Transverse colon (tissue), 4 donors: ENCODE data around the gene SELENOV. TPM values are rescaled to one million over a fixed set of nuclear protein-coding genes. Genes with fewer than 3 reads are reported as not detected.
A peak's percentile ranks its signal among the peaks of the same experiment; 100 is the strongest.

Source experiments
- DNase-seq: peaks from one replicate; pipeline ENCODE4 v3.0.0-alpha.2; 2019
- H3K27ac ChIP-seq, 4 donors: fragments of 200-600 bp; sonication (generic); 2 replicates each; pipeline ENCODE4 v1.5.1; 2016 to 2018; ENCODE audit warnings: inconsistent platforms in 4 of 4
- H3K27me3 ChIP-seq: fragments of 200-600 bp; sonication (generic); 2 replicates; pipeline ENCODE4 v1.5.1; 2017; ENCODE audit warnings: inconsistent platforms
- H3K36me3 ChIP-seq, 4 donors: fragments of 200-600 bp; sonication (generic); 2 replicates each; pipeline ENCODE4 v1.5.1; 2017 to 2019; ENCODE audit warnings: inconsistent platforms in 4 of 4
- H3K4me1 ChIP-seq, 4 donors: fragments of 200-600 bp; sonication (generic); 2 replicates each; pipeline ENCODE4 v1.5.1; 2017 to 2020; ENCODE audit warnings: inconsistent platforms in 4 of 4
- H3K4me3 ChIP-seq, 4 donors: fragments of 200-600 bp; sonication (generic); 1 replicate in 1 of 4; 2 replicates in 3 of 4; pipeline versions ENCODE4 v1.5.1 to v1.6.1; 2017 to 2019; ENCODE audit warnings: inconsistent platforms in 4 of 4
- H3K9me3 ChIP-seq, 2 donors: fragments of 200-600 bp; sonication (generic); 2 replicates each; pipeline ENCODE4 v1.5.1; 2017 to 2019; ENCODE audit warnings: inconsistent platforms in 2 of 2
- EP300 ChIP-seq: sonication (generic); formaldehyde crosslinking; IDR thresholded peaks from one replicate; pipeline ENCODE4 v1.6.1; 2017; ENCODE audit warnings: antibody characterized with exemption, low read depth
- POLR2A ChIP-seq: fragments of 450-650 bp; IDR thresholded peaks from one replicate; pipeline ENCODE4 v1.6.1; 2016; ENCODE audit warnings: antibody characterized with exemption, mild to moderate bottlenecking, moderate library complexity
- POLR2AphosphoS5 ChIP-seq, 3 donors: sonication (generic); formaldehyde crosslinking; IDR thresholded peaks; one replicate each; pipeline ENCODE4 v1.6.1; 2016; ENCODE audit warnings: antibody characterized with exemption in 3 of 3
- WGBS, 2 donors: methylation state at CpG; one replicate each; pipeline ENCODE4 v1.1.5; 2018; ENCODE audit warnings: low coverage in 1 of 2; 5-methylcytosine and 5-hydroxymethylcytosine counted together
- in situ Hi-C, 4 donors: fragments of 200-750 bp; cut with MboI; loops; one replicate each; pipeline versions ENCODE4 v1.15.0 to v1.15.1; 2017; ENCODE audit warnings: low sequenced_read_pairs in 3 of 4, low pct_ligation_motif_present in 1 of 4, low pct_unique_long_range_greater_than_20kb in 1 of 4
- intact Hi-C: fragments of 100-400 bp; cut with DNase I; formaldehyde crosslinking; loops from one replicate; pipeline ENCODE4 v1.15.1; 2023; ENCODE audit warnings: low total_unique reads
- total RNA-seq, 4 donors: library from RNA; depleted of rRNA; stranded (reverse); fragments of >200 nt; gene quantifications; one replicate each; pipeline ENCODE4 v1.1.0, GENCODE V29; 2016
- TF ChIP-seq, protein P1 (sequence below), 5 experiments: fragments of 200-600 bp in 3 of 5; fragments of 450-650 bp in 2 of 5; sonication (generic) in 3 of 5; IDR thresholded peaks; 1 replicate in 2 of 5; 2 replicates in 3 of 5; pipeline ENCODE4 v1.5.1; 2016 to 2017; ENCODE audit warnings: antibody characterized with exemption in 5 of 5, inconsistent platforms in 3 of 5, mild to moderate bottlenecking in 2 of 5, moderate library complexity in 1 of 5

SELENOV gene
- total RNA-seq, 4 donors from 2014 or later = not detected

DNA sequence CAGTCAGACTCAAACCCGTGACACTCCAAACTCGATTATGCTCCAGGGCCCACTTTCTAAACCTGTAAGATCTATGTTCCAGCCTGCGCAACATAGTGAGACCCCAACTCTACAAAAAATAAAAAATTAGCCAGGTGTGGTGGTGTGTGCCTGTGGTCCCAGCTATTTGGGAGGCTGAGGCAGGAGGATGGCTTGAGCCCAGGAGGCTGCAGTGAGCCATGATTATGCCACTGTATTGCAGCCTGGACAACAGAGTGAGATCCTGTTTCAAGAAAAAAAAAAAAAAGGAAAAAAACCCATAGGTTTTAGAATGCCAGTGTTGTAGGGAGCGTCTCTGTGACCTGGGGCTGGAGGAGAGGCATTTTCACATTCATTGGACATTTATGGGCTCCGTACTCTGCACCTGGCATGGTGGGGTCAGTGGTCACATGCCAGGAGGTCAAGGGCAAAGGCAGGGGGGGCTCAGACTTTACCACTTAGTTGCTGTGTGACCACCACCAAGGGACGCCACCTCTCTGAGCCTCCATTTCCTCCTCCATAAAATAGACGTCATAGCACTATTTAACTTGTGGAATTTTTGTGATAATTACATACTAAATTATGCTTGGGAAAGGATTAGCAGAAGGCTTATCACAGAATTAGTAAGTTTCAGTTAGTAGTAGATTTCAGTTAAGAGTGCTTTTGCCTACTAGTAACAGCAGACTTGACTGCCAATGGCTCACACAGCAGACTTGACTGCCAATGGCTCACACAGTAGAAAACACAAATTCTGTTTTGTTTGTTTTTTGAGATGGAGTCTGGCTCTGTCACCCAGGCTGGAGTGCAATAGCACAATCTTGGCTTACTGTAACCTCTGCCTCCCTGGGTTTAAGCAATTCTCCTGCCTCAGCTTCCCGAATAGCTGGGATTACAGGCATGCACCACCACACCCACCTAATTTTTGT is 5.9 kb downstream of the SELENOV start:
- Histone ChIP-seq H3K36me3 (no peaks in the 10 kb centered on the region), H3K27me3 (peaks cover 30% of the 10 kb centered on the region), H3K4me1 (peaks cover 0 to 5% (median 1%) of the 10 kb centered on the region in 4 donors), H3K27ac (no peak overlapping the region), H3K9me3 (no peaks in the 10 kb centered on the region), H3K4me3 (no peak overlapping the region)
- intact Hi-C loops = no loop called here
- in situ Hi-C loops = no loop called here
- 74 to 85% methylated on average over 5 to 8 of the region's 8 CpGs for WGBS, 2 donors
- no peak for DNase-seq
- TF ChIP-seq POLR2AphosphoS5 (IDR thresholded peaks at IDR 0.05) = no peak
- TF ChIP-seq POLR2A = no peak
- TF ChIP-seq, protein P1, sequence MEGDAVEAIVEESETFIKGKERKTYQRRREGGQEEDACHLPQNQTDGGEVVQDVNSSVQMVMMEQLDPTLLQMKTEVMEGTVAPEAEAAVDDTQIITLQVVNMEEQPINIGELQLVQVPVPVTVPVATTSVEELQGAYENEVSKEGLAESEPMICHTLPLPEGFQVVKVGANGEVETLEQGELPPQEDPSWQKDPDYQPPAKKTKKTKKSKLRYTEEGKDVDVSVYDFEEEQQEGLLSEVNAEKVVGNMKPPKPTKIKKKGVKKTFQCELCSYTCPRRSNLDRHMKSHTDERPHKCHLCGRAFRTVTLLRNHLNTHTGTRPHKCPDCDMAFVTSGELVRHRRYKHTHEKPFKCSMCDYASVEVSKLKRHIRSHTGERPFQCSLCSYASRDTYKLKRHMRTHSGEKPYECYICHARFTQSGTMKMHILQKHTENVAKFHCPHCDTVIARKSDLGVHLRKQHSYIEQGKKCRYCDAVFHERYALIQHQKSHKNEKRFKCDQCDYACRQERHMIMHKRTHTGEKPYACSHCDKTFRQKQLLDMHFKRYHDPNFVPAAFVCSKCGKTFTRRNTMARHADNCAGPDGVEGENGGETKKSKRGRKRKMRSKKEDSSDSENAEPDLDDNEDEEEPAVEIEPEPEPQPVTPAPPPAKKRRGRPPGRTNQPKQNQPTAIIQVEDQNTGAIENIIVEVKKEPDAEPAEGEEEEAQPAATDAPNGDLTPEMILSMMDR (IDR thresholded peaks at IDR 0.05) = no peak
- TF ChIP-seq EP300 = no peak

DNA sequence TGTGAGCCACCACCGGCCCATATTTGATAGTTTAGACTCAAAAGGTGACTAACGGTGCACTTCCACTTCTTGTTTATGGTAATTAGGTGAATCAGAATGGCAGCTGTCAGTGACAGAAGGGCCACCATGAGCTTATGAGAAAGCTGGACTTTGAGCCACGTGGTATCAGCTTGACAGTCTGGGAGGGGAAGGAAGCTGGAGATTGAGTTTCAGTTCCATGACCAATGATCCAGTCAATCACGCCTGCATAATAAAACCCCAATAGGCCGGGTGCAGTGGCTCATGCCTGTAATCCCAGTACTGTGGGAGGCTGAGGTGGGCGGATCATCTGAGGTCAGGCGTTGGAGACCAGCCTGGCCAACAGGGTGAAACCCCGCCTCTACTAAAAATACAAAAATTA is 9.6 kb downstream of the SELENOV start:
- intact Hi-C loops = no loop called here
- TF ChIP-seq POLR2AphosphoS5 (IDR thresholded peaks at IDR 0.05) = no peak
- TF ChIP-seq POLR2A = no peak
- TF ChIP-seq, protein P1 (IDR thresholded peaks at IDR 0.05) = no peak
- no peak for TF ChIP-seq EP300
- Histone ChIP-seq H3K4me1 (no peaks in the 10 kb centered on the region), H3K9me3 (no peaks in the 10 kb centered on the region), H3K4me3 (no peak overlapping the region), H3K36me3 (no peaks in the 10 kb centered on the region), H3K27me3 (no peaks in the 10 kb centered on the region), H3K27ac (peak overlapping the region in 1 of 4 donors; percentile 30)
- WGBS, 2 donors = 49% methylated on average over 8 of the region's 8 CpGs; no CpG with 5 or more reads in 1 of the 2 donors
- in situ Hi-C loops = no loop called here
- peak; percentile 34 for DNase-seq

DNA sequence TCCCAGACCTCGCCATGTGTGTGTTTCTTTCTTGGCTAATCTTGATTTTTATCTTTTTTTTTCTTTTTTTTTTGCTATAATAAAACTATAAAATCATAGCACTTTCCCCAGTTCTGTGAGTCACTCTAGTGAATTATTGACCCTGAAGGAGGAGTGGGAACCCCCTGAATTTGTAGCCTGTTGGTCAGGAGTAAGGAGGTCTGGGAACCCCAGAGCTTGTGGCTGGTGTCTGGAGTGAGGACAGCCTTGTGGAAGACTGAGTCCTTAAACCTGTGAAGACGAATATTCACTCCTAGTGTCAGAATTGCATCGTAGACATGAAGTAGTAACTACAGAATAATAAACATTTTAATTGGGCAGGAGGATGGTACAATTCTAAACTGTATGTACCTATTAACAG is 10.3 kb downstream of the SELENOV start:
- H3K27ac ChIP-seq = peak overlapping the region in 1 of 4 donors; percentile 30
- H3K4me3 ChIP-seq = no peak overlapping the region
- H3K36me3 ChIP-seq = no peaks in the 10 kb centered on the region
- in situ Hi-C loops (loop anchor here (25.0 kb wide), 3 partner anchors 88 to 413 kb away; partner anchors contain the start of genes GMFG (in 2 of the 4), SAMD4B (in 2 of the 4), RPS16 (in 1 of the 4) and SUPT5H (in 1 of the 4)), intact Hi-C loops (no loop called here)
- no peak for DNase-seq
- H3K9me3 ChIP-seq = no peaks in the 10 kb centered on the region
- WGBS, 2 donors = 45 to 77% methylated on average over 2 to 3 of the region's 3 CpGs
- H3K27me3 ChIP-seq = no peaks in the 10 kb centered on the region
- no peaks in the 10 kb centered on the region for H3K4me1 ChIP-seq
- TF ChIP-seq, protein P1 (IDR thresholded peaks at IDR 0.05) = no peak
- TF ChIP-seq EP300 (no peak), POLR2AphosphoS5 (IDR thresholded peaks at IDR 0.05) (no peak), POLR2A (no peak)

DNA sequence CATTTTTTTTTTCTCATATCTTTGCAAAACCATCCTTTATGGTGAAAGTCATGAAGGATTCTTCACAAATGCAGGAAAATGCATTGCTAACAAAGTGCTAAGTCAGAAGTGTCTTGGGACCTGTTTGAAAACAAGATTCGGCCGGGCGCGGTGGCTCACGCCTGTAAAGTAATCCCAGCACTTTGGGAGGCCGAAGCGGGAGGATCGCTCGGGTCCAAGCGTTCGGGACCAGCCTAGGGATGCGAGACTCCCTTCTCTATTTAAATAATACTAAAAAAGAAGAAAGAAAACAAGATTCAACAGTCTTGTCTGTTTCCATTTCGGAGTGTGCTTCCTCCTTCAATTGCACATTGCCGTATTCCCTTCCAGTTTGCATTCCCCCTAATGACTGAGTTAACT is 16.9 kb downstream of the SELENOV start:
- 28 to 51% methylated on average over 12 to 14 of the region's 14 CpGs for WGBS, 2 donors
- intact Hi-C loops (loop anchor here (10.0 kb wide), 2 partner anchors 57 to 187 kb away; partner anchors contain the start of gene SAMD4B), in situ Hi-C loops (loop anchor here (5.0 to 25.0 kb wide), 5 partner anchors 87 to 420 kb away; partner anchors contain the start of genes GMFG (in 2 of the 4), SAMD4B (in 2 of the 4), SUPT5H (in 2 of the 4) and RPS16 (in 1 of the 4))
- Histone ChIP-seq H3K27me3 (no peaks in the 10 kb centered on the region), H3K27ac (peak overlapping the region; percentile 76 to 91 (median 84)), H3K9me3 (no peaks in the 10 kb centered on the region), H3K4me3 (peak overlapping the region; percentile 48 to 75 (median 62)), H3K36me3 (no peaks in the 10 kb centered on the region), H3K4me1 (peaks cover 0 to 24% (median 4%) of the 10 kb centered on the region in 4 donors)
- TF ChIP-seq EP300 (no peak), POLR2AphosphoS5 (IDR thresholded peaks at IDR 0.05) (no peak), POLR2A (no peak)
- TF ChIP-seq, protein P1 (IDR thresholded peaks at IDR 0.05) = no peak
- DNase-seq = no peak
